DOHH2 (cell line): ENCODE data around the gene MYBPC2.

Experiments used
- EZH2phosphoT487 ChIP-seq: fragments of 200-600 bp; sonication (generic); IDR thresholded peaks from 2 replicates; pipeline ENCODE4 v1.6.1; 2017; ENCODE audit warnings: borderline replicate concordance, mild to moderate bottlenecking, antibody characterized with exemption, low read length, moderate library complexity, mixed read lengths
- TF ChIP-seq, protein P1 (sequence below): fragments of 200-600 bp; sonication (generic); IDR thresholded peaks from one replicate; pipeline ENCODE4 v1.5.1; 2014; ENCODE audit warnings: antibody characterized with exemption, mild to moderate bottlenecking, low read depth, low read length; ENCODE audit not compliant: poor library complexity, severe bottlenecking

DNA sequence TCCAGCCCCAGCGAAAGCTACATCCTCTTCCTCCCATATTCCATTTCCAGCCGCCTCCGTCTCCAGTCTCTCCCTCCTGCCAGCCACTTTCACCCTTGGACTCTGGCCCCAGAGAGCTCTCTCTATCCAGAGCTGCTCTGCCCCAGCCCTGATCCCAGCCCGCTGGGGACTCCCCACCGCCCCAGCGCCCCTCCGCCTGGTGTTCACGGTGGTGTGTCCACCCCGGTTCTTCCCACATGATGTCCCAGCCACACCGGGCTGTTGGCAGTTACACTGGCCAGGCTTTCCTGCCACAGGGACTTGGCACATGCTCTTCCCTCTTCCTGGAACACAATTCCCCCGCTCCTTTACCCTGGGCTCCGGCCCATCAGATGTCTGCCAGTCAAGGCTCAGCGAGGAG lies 32.3 kb downstream of the MYBPC2 start:
- TF ChIP-seq, protein P1, sequence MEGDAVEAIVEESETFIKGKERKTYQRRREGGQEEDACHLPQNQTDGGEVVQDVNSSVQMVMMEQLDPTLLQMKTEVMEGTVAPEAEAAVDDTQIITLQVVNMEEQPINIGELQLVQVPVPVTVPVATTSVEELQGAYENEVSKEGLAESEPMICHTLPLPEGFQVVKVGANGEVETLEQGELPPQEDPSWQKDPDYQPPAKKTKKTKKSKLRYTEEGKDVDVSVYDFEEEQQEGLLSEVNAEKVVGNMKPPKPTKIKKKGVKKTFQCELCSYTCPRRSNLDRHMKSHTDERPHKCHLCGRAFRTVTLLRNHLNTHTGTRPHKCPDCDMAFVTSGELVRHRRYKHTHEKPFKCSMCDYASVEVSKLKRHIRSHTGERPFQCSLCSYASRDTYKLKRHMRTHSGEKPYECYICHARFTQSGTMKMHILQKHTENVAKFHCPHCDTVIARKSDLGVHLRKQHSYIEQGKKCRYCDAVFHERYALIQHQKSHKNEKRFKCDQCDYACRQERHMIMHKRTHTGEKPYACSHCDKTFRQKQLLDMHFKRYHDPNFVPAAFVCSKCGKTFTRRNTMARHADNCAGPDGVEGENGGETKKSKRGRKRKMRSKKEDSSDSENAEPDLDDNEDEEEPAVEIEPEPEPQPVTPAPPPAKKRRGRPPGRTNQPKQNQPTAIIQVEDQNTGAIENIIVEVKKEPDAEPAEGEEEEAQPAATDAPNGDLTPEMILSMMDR = no peak
- no peak for TF ChIP-seq EZH2phosphoT487
